GM18526 (cell line): ENCODE measurements around the gene PDE8A.
A peak's percentile ranks its signal among the peaks of the same experiment; 100 is the strongest.

Source experiments
- POLR2A ChIP-seq: IDR thresholded peaks from 3 replicates; pipeline ENCODE4 v1.6.1; 2011; ENCODE audit not compliant: insufficient read length; ENCODE audit errors: extremely low read depth

PDE8A gene, protein sequence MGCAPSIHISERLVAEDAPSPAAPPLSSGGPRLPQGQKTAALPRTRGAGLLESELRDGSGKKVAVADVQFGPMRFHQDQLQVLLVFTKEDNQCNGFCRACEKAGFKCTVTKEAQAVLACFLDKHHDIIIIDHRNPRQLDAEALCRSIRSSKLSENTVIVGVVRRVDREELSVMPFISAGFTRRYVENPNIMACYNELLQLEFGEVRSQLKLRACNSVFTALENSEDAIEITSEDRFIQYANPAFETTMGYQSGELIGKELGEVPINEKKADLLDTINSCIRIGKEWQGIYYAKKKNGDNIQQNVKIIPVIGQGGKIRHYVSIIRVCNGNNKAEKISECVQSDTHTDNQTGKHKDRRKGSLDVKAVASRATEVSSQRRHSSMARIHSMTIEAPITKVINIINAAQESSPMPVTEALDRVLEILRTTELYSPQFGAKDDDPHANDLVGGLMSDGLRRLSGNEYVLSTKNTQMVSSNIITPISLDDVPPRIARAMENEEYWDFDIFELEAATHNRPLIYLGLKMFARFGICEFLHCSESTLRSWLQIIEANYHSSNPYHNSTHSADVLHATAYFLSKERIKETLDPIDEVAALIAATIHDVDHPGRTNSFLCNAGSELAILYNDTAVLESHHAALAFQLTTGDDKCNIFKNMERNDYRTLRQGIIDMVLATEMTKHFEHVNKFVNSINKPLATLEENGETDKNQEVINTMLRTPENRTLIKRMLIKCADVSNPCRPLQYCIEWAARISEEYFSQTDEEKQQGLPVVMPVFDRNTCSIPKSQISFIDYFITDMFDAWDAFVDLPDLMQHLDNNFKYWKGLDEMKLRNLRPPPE

DNA sequence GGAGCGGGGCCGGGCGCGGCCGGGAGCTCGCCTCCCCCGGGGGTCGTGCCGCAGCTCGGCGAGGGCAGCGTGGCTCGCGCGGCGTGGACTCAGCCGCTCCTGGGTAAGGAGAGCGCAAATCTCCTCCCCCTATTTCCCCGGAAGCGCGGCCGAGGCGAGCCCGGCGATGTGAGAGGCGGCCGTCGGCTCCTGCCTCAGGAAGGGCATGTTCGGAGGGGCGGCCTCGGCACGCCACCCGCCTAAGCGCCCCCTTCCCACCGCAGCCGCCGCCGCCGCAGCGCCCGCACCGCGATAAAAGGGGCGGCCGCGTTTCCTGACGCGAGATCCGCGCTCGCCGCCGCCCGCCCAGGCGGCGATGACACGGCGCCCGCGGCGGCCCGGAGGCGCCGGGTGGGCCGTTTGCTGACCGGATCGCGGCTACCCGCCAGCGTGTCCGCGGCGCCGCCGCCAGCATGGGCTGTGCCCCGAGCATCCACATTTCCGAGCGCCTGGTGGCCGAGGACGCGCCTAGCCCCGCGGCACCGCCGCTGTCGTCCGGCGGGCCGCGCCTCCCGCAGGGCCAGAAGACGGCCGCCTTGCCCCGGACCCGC, at the start of gene PDE8A:
Gene PDE8A (plus strand): TSS at position 146 of the 590 bp plus-strand sequence. CDS start 307 bp downstream, at position 453.
- peak; percentile 27 for TF ChIP-seq POLR2A

GRCh38 chr15:84934942-84935729, 46.5 kb upstream of the PDE8A start:
- no peak for TF ChIP-seq POLR2A

DNA sequence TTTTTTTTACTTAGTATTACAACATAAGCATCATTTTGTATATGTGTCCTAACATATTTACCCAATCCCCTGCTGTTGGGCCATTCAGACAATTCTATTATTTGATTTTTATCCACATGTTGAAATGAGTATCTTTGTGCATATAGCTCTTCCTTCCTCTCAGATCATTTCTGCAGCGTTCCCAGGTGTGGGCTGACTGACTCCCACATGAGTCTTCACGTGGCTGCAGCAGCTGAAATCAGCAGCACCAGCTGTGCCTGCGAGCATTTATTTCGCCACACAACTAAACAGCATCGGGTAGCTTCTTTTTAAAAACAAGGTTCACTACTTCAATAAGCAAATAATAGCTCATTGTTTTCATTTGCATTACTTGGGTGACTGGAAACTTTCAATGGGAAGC, 44.5 kb upstream of the PDE8A start:
- TF ChIP-seq POLR2A = no peak

- TF ChIP-seq POLR2A = no peak
These were observed 42.9 kb upstream of the PDE8A start for GRCh38 chr15:84938726-84939125.

DNA sequence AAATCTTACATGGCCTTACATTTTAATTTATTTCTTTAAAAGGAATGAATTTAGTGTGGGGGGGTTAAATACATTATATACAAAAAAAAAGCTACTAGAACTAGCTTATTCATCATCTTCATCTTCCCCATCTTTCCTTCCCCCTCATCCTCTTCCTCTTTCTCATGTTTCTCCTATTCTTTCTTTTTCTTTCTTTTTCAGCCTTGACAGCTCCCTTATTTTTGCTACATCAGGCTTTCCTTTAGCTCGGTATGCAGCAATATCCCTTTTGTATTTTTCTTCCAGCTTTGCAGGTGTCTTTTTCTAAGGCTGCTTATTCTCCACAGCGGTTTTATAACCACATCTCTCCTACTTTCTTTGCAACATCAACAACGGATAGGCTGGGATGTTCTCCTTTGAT, 41.3 kb upstream of the PDE8A start:
- TF ChIP-seq POLR2A = no peak

GRCh38 chr15:84942456-84942855, 39.2 kb upstream of the PDE8A start:
- TF ChIP-seq POLR2A = no peak

- no peak for TF ChIP-seq POLR2A
These were observed 37.3 kb upstream of the PDE8A start for GRCh38 chr15:84944311-84944710.

DNA sequence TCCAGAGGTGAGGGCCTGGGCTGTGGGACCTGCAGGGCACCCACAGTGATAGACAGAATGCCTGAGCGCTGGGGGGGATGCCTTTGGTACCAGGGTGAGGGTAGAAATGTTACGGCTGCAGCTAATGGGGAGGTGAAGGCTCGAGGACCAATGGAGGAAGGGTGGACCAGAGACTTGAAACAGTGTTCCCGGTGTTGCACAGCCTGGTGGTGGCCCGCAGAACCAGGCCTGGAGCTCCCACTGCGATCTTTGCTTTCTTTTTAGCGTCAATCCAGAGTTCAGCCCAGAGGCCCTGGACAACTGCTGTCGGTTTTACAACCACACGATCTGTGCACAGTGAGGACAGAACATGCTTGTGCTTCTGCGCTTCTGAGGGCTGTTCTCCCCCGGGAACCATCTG, 36.8 kb upstream of the PDE8A start:
- TF ChIP-seq POLR2A = no peak

GRCh38 chr15:84946772-84947489, 34.7 kb upstream of the PDE8A start:
- TF ChIP-seq POLR2A = no peak

DNA sequence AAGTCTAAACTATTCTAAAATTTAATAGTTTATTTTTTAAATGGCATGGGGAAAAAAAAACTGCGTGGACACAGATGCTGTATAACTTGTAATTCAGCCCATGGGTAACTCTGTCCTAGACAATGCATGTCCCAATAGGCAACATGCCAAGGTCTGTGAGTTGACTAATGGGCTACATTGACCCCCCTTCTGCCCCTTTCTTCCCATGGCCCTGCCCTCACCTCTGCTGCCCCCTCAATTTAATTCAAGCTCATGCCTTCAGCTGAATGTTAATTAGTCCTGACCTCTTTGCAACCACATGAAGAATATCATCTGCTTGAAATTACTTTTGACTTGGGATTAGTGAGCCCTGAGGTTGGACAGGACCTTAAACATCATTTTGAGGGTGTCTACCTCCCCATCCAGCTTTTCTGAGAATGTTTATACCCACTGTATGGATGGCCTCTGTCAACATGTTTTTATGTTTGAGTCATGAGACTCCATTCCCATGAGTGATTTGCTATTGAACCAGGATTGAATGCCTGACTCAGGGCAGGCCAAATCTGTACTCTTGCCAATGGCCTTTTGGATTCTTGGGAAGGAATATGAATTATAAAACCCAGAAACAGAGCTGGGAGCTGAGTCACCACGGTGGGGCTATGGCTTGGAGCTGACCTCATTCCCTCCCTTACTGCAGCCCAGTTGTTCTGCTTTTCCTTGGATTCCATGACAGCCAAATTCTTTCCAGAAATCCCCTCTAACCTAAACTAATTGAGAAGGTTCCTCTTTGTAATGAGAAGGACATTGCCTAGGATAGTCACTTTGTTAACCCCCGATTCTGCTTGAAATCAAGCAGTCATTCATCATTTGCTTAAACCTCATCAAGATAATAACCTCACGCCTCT, 33.5 kb upstream of the PDE8A start:
- TF ChIP-seq POLR2A = no peak

GRCh38 chr15:84949043-84949442, 32.6 kb upstream of the PDE8A start:
- TF ChIP-seq POLR2A = no peak

- no peak for TF ChIP-seq POLR2A
These were observed 31.6 kb upstream of the PDE8A start for GRCh38 chr15:84949845-84950569.
